GM23248 (cell line): ENCODE data around the gene GLIPR1.

Experiments used
- EZH2 ChIP-seq: fragments of 200-600 bp; sonication (generic); IDR thresholded peaks from 2 replicates; pipeline ENCODE4 v1.6.1; 2018; ENCODE audit warnings: antibody characterized with exemption, mild to moderate bottlenecking; ENCODE audit not compliant: insufficient read depth, poor library complexity, severe bottlenecking
- EZH2phosphoT487 ChIP-seq: fragments of 200-600 bp; sonication (generic); IDR thresholded peaks from 2 replicates; pipeline ENCODE4 v1.6.1; 2018; ENCODE audit warnings: antibody characterized with exemption, moderate library complexity, mild to moderate bottlenecking, low read depth; ENCODE audit not compliant: insufficient read depth

DNA sequence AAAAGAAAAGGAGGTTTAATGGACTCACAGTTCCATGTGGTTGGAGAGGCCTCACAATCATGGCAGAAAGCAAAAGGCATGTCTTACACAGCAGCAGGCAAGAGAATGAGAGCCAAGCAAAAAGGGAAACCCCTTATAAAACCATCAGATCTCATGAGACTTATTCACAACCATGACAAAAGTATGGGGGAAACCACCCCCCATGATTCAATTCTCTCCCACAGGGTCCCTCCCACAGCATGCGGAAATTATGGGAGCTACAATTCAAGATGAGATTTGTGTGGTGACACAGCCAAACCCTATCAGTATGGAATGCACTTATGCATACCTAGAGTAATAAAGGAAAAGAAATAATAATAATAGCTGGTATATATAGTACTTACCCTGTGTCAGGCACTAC is 4.5 kb upstream of the GLIPR1 start:
- no peak for TF ChIP-seq EZH2phosphoT487
- TF ChIP-seq EZH2: no peak
